ENCODE measurements around the gene PIGO. TPM values are rescaled to one million over a fixed set of nuclear protein-coding genes. Genes with fewer than 3 reads are reported as not detected.

Gene PIGO
- total RNA-seq, 2 experiments from 2014 or later = 27.7 to 33.4 TPM

DNA sequence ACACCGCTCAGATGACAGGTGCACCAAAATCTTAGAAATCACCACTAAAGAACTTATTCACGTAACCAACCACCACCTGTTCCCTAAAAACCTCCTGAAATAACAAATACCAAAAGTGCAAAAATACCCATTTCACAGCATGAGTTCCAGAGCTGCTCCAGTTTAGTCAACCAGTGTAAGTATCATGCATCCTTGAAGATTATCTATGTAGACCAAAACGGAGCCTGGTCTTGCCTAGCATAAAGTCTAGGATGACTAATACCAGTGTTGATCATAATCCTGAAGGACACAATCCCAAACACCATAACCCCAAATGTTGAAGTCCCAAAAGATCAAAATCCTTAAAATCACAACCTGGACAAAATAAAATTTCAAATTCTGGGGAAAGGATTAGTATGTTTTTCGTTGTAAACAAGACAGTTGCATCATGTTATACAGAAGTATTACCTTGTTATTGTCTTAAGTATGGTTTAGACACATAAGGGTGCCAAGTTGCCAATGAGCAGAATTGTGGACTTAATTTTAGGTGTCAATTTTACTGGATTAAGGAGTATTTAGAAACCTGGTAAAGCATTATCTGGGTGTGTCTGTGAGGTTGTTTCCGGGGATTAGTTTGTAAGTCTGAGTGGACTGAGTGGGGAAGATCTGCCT is 42.1 kb downstream of the PIGO start:
- POLR2A ChIA-PET = interaction anchor here (1.0 kb wide), 1 partner anchor 12 kb away, joined by 4 read pairs; no protein-coding TSS in a partner anchor
- CTCF ChIA-PET = interaction anchor here (0.9 kb wide), 2 partner anchors 10 to 20 kb away, joined by 3 read pairs; no protein-coding TSS in a partner anchor

DNA sequence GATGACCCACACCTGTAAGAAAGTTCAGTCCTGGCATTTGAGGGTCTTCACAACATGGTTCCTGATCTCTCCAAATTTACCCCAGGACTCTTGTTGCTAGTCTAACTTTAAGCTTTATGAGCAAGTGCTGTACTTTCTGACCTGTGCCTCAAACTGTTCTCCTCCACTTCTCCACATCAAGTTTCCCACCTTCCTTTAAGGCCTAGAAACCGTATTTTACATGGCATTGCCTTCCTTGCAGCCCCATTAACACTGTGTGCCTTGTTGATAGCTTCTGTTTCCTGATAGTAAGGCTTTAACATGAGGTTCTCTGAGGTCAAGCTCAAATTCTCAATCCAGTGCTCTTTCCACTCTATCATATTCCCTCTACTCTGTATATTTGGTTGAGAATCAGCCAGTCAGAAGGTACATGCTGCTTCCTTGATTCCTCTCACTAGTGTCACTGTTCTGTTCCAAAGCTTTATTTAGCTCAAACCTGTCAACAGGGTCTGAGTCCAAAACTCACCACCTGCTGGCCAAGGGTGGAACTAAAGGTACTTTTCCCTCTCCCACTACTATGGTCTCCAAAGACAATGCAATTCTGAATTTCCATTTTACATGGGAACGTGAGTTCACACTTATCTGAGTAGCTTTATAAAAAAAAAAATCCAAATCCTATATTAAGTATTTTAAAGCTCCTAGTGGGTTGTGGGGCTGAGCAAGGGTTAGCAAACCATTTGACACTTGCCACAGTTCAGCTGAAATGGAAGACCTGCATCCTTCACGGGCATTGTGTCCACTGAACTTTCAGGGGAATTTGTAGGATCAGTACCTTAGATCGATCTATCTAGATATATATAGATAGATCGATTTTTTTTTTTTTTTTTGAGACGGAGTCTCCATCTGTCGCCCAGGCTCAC is 45.1 kb downstream of the PIGO start:
- CTCF ChIA-PET = interaction anchor here (0.6 to 1.8 kb wide), 13 partner anchors 8 to 1074 kb away, joined by 3 to 10 read pairs (median 5); partner anchors contain the start of genes PIGO and STOML2
- POLR2A ChIA-PET = interaction anchor here (1.1 to 1.7 kb wide), 3 partner anchors 10 to 152 kb away, joined by 5 to 7 read pairs (median 6); partner anchors contain the start of gene FANCG

DNA sequence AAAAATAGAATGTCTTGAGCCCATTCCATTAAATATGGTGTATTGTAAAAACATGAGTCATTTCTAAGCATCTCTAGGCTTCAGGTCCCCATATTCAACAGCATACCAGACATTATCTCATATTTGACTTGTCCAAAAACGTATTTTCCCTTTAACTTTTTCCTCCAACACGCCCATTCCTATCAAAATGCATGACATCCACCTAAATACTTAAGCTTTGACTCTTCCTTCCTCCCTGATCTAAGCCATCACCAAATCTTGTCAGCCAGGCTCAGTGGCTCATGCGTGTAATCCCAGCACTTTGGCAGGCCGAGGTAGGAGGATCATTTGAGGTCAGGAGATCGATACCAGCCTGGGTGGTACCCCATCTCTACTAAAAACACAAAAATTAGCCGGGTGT is 47.9 kb downstream of the PIGO start:
- ChIA-PET CTCF (no interaction called here), POLR2A (no interaction called here)

DNA sequence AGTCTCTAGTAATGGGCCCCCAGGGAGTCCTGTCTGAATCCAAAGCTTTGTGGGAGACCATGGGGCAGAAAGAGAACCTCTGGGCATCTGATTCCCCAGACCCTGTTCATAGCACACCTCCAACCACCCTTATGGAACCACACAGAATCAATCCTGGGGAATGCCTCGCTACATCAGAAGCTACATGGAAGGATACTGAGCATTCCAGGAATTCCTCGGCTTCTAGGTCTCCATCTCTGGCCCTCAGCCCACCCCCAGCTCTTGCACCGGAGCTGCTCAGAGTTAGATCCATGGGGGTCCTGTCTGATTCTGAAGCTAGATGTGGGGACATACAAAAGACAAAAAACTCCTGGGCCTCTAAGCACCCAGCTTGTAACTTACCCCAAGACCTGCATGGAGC is 52.3 kb downstream of the PIGO start:
- CTCF ChIA-PET = interaction anchor here (0.8 to 1.5 kb wide), 3 partner anchors 10 to 52 kb away, joined by 3 to 5 read pairs (median 3); partner anchors contain the start of gene PIGO
- POLR2A ChIA-PET = interaction anchor here (0.9 kb wide), 1 partner anchor 23 kb away, joined by 3 read pairs; no protein-coding TSS in a partner anchor

DNA sequence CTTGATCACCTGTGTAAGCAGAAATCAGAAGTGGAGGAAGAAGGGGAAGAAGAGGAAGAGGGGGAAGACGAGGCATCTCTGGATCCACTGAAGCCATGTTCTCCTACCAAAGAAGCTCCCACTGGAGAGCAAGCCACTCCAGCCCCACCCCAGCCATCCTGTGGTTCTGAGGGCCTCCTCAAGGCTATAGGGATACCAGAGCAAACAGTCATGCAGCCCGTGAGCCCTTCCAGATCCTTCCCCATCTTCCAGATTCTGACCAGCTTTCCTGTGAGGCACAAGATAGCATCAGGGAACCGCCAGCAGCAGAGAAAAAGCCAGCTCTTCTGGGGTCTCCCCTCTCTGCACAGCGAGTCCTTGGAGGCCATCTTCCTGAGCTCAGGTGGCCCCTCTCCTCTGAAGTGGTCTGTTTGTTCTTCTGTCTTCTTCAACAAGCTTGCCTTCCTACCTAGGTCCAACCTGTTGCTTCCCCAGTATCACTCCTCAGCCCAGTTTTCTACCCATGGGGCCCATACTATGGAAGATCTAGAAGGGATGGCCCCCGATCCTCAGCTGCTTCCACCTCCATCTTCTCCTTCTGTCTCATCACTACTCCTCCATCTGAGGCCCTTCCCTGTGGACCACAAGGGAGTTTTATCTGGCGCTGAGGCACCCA is 53.4 kb downstream of the PIGO start:
- ChIA-PET CTCF (interaction anchor here (1.3 to 1.5 kb wide), 2 partner anchors 8 to 13 kb away, joined by 4 to 5 read pairs; no protein-coding TSS in a partner anchor), POLR2A (no interaction called here)

DNA sequence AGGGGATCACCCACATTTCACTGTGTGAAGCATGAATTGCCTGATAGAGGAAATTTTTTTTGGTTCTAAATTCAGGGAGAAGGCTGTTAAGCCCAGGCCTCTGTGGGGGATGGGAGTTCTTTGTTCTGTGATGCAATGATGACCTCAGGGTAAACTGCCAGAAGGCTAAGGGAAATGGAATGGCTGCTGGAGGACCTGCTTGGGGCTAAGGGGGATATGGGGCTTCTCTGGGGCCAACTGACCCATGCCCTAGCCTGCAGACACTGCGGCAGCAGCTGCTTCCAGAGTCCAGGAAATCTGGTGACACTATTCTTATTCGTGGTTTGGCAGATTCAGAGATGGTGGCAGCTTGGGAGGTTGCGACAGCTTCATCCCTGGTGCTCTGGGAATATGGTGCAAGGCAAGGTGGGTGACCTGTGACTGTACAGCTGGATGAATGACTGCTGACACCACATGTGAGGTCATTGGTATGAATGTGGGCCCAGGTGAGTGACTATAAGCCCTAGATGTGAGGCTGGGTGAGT is 54.2 kb downstream of the PIGO start:
- ChIA-PET POLR2A (no interaction called here), CTCF (interaction anchor here (1.3 kb wide), 1 partner anchor 9 kb away, joined by 4 read pairs; no protein-coding TSS in a partner anchor)

Other genes with a start within 250 kb of the PIGO start
- not detected for gene PHF24, start 138.3 kb downstream of the PIGO start, total RNA-seq
- 1 to 10 TPM; 5.6 TPM for gene DNAJB5, start 106.8 kb downstream of the PIGO start, total RNA-seq
- gene VCP, start 24.0 kb downstream of the PIGO start, total RNA-seq = 100 to 1,000 TPM; 303 to 315 TPM
- gene FANCG, start 16.6 kb downstream of the PIGO start, total RNA-seq = 100 to 1,000 TPM in 1 of 2 experiments, 10 to 100 TPM in 1; 97.6 to 107 TPM
- gene STOML2, start 6.5 kb upstream of the PIGO start, total RNA-seq = 100 to 1,000 TPM; 276 to 284 TPM
- 1 to 10 TPM; 5.7 to 5.9 TPM for gene ATOSB, start 19.3 kb upstream of the PIGO start, total RNA-seq
- gene UNC13B, start 65.4 kb upstream of the PIGO start, total RNA-seq = 1 to 10 TPM; 2.9 to 3.5 TPM

Data from activated CD8-positive, alpha-beta memory T cell treated with anti-CD3 and anti-CD28 coated beads for 36 hours (primary cell).